GM18505 (cell line): ENCODE results near the gene GSTP1.
"Not testable (repeated sequence)": the region's sequence is repeated elsewhere in the genome, so short reads cannot be mapped to it uniquely, and the experiment has no call there.

Source experiments
- ATAC-seq: cut with Tn5 transposase; IDR thresholded peaks from one replicate; pipeline ENCODE4 v1.9.1; 2021; ENCODE audit not compliant: unreplicated experiment
- POLR2A ChIP-seq: IDR thresholded peaks from 4 replicates; pipeline ENCODE4 v1.6.1; 2011; ENCODE audit warnings: borderline replicate concordance; ENCODE audit not compliant: insufficient read depth, insufficient read length; ENCODE audit errors: extremely low read depth

The GSTP1 gene

GRCh38 chr11:67548555-67549110 lies 35.0 kb upstream of the GSTP1 start:
- no peak for TF ChIP-seq POLR2A
- ATAC-seq = no peak

- no peak for ATAC-seq
- TF ChIP-seq POLR2A = no peak
Observed at GRCh38 chr11:67551127-67551526, 32.5 kb upstream of the GSTP1 start.

GRCh38 chr11:67551697-67552096 lies 31.9 kb upstream of the GSTP1 start:
- ATAC-seq = not testable (repeated sequence)

GRCh38 chr11:67556244-67556643 lies 27.4 kb upstream of the GSTP1 start:
- ATAC-seq = no peak
- TF ChIP-seq POLR2A = no peak

- TF ChIP-seq POLR2A = no peak
- no peak for ATAC-seq
Observed at GRCh38 chr11:67558084-67558772, 25.4 kb upstream of the GSTP1 start.

GRCh38 chr11:67561971-67562619 lies 21.5 kb upstream of the GSTP1 start:
- ATAC-seq = no peak
- TF ChIP-seq POLR2A = no peak

- ATAC-seq = no peak
- TF ChIP-seq POLR2A = no peak
Observed at GRCh38 chr11:67562963-67563704, 20.5 kb upstream of the GSTP1 start.

GRCh38 chr11:67563705-67564114 lies 19.9 kb upstream of the GSTP1 start:
- not testable (repeated sequence) for ATAC-seq

GRCh38 chr11:67564230-67564629 lies 19.4 kb upstream of the GSTP1 start:
- TF ChIP-seq POLR2A = no peak
- ATAC-seq = no peak

- ATAC-seq = no peak
Observed at GRCh38 chr11:67571443-67571842, 12.2 kb upstream of the GSTP1 start.

GRCh38 chr11:67572305-67572704 lies 11.3 kb upstream of the GSTP1 start:
- no peak for ATAC-seq
- TF ChIP-seq POLR2A = no peak

More at GRCh38 chr11:67571443-67571842, 12.2 kb upstream of the GSTP1 start:
- TF ChIP-seq POLR2A = no peak

GRCh38 chr11:67572747-67573419 lies 10.7 kb upstream of the GSTP1 start:
- TF ChIP-seq POLR2A = no peak
- no peak for ATAC-seq

GRCh38 chr11:67574938-67575337 lies 8.7 kb upstream of the GSTP1 start:
- no peak for TF ChIP-seq POLR2A
- no peak for ATAC-seq
